NCI-H774 (cell line): Measurements from ENCODE around the gene ANO6.

Experiments
- DNase-seq: peaks from one replicate; lab custom pipeline; 2025; lab: John Stamatoyannopoulos, UW

The ANO6 gene

DNA sequence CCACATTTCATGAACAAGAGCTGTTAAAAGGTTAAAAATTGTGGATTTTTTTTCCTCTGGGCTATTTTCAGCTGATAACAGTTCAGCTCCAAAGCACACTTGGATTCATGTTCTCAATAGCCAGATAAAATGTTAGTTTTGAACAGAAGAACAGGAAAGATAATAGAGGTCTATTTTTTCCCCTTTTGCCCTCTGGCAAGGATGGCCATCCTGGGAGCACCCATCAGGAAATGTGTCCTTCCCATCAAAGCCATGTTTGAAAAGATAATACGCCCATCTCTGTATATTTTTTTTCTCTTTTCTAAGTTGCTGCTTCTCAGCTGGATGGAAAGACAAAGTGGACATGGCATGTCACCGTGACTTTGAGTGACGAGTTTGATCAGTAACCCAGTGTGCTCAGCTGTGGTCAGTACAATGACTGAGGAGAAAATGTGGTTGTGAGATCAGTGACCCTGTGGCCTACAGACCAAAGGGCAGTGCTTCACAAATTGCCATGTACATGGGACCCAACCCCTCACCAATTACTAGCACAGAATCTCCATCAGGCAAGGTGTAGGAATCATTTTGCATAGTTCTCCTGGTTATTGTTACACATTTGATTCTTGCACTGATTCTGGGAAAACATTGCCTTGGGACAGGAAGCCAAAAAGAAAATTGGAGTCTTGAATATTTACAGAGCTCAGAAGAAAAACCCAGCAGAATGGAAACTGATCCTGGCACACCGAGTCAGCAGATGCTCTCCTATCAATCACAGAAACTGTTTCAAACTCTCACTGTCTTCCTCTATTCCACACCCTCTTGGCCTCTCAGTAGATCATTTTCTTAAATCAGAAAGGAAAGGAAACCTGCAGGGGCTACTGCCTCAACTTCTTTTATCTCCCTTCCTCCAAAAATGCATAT lies 64.3 kb downstream of the ANO6 start:
- DNase-seq, result no peak

GRCh38 chr12:45281994-45282393 lies 66.1 kb downstream of the ANO6 start:
- no peak for DNase-seq

DNA sequence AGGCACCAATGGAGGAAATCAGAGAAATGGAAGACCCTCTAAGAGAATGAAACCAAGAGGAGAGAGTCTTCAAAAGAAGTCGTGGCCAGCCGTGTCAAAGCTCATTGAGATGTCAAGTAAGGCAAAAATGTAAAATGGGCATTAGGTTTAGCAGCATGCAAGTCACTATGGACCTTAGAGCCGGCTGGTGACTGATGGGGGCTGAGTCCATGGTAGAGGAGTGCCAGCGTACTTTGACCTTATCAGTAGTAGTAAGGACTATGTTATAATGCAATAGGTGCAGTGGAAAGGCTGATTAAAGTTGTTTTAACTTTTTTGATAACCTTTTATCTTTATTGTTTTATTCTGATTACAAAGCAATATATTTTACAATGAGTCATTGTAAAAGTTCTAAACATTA lies 66.5 kb downstream of the ANO6 start:
- no peak for DNase-seq

DNA sequence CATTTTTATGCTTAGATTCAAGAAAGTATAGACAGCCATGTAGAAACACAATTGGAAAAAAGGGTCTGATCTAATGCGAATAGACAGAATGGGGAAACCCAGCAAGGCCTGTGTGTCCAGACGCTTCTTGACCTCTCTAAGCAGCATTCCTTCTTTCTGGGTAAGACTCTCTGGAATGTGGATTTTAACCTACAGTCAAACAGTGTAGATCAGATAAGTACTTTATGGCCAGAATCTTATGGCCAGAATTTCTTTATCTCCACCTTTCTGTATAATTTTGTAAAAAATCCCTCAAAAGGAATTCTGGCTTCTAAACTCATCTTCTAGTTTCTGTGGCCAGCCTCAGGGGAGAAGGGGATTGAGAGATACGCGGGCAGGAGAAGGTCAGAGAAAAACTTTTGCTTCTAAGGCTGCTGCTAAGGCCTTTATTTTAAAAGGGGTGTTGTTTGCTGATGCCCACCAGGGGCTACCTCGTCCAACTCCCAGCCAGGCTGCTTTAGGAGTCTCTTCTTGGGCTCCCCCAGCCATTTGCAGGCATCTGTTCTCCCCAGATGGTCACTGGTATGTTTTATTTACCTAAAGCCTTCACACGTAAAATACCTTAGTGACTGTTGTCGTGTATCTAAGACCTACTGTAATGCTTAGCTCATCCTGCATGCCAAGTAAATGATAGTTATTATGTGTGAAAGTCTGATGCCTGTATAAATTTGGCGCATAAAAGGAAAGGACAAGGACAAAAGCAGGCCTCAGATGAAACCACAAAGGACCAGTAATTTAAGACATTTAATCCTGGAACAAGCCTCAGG lies 68.4 kb downstream of the ANO6 start:
- DNase-seq, result no peak

DNA sequence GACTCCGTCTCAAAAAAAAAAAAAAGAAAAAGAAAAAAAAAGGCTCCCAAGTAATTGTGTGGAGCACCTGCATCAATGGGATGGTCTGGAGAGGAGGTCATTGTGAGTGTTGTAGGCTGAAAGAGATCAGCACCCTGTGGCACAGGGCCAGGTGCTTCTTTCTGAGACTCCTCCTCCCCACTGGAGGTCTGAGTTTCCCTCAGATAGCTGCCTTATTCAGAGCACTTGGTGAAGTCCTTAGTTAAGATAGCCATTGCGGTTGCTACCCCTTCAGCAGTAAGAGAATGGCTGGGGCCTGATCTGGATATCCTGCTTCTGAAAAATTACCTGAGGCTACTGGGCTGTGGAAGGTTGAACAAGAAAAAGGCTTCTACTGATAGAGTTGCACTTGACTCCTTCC lies 69.8 kb downstream of the ANO6 start:
- DNase-seq, result no peak

- DNase-seq, result no peak
Measured at GRCh38 chr12:45286621-45287020, 70.7 kb downstream of the ANO6 start.

- DNase-seq, result no peak
Measured at GRCh38 chr12:45289245-45290215, 73.6 kb downstream of the ANO6 start.

DNA sequence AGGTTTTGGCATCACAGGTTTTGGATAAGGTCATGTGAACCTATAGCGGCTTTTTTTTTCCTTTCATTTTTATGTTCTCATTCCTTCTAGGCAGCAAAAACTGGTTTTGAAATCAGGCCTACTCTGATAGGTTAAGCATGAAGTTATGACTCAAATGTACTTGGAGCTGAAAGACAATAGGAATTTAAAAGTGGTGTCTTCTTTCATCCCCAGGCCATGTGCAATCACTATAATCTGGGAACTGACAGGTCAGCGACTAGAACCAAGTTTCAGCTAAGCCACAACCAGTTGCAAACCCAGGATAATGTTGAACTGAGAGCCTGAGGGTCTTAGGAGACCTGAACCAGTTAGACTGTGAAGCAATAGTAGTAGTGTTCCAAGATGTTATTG lies 74.3 kb downstream of the ANO6 start:
- DNase-seq, result no peak

DNA sequence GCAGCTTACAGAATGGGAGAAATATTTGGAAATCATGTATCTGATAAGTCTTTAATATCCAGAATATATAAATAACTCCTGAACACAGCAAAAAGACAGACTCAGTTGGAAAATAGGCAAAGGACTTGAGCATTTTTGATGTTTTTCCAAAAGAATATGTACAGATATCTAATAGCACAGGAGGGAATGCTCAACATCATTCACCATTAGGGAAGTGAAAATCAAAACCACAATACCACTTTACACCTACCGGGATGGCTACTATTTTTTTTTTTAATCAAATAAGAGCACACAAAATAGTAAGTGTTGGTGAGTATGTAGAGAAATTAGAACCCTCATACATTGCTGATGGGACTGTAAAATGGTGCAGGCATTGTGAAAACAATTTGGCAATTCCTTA lies 75.6 kb downstream of the ANO6 start:
- no peak for DNase-seq

DNA sequence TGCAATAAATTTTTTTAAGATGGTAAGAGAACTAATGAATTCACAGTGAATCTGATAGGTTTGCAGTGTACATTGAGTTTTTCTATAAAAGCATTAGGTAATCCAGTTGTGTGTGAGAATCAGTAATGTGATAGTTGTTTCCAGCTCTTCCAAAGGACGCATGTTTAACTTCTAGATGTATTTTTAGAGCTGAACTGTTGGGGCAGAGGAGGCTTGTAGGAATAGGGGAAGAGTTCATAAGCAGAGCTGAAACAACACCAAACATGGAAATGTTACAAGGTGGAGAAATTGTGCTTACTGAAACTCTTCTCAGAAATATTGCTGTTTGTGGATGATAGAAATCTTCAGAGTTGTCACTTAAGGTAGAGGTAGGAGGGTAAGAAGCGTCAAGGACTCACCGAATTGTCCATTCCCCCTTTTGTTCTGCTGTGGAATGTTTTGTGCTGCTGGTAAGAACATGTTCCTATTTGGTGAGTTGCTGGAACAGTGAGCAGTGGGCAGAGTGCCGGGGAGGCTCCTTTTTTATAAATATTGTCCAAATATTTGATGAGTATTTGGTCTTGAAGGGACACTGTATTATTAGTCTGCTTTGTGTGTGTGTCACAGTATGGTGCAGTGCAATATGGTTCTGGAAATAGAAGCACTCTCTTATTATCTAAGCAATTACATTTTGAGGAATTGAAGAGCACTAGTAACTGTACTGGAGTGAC lies 76.7 kb downstream of the ANO6 start:
- DNase-seq, result no peak

- no peak for DNase-seq
Measured at GRCh38 chr12:45294906-45295305, 79.0 kb downstream of the ANO6 start.

DNA sequence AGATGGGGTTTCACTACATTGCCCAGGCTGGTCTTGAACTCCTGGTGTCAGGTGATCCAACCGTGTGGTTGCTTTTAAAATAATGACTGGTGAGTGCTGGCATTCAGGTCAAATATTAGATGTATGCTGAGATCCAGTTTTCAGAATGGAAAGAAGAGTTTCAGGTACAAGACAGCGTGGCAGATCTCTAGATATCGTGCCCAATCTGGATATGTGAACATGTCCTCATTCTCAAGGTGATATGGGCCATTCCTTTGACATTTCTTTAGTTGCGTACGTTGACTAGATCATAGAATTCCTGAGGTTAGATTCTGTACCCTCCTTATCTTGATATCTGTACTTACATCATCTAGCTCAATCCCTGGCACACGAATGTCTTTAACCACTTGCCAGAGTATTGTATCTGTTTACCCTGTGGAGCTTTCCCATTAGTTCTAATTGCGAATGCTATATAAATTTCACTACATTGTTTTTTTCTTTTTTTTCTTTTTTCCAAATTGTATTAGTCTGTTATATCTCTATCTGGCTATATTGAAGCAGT lies 80.2 kb downstream of the ANO6 start:
- DNase-seq, result no peak

GRCh38 chr12:45298047-45298446 lies 82.2 kb downstream of the ANO6 start:
- no peak for DNase-seq

GRCh38 chr12:45298721-45299692 lies 83.1 kb downstream of the ANO6 start:
- peak; percentile 10 for DNase-seq

DNA sequence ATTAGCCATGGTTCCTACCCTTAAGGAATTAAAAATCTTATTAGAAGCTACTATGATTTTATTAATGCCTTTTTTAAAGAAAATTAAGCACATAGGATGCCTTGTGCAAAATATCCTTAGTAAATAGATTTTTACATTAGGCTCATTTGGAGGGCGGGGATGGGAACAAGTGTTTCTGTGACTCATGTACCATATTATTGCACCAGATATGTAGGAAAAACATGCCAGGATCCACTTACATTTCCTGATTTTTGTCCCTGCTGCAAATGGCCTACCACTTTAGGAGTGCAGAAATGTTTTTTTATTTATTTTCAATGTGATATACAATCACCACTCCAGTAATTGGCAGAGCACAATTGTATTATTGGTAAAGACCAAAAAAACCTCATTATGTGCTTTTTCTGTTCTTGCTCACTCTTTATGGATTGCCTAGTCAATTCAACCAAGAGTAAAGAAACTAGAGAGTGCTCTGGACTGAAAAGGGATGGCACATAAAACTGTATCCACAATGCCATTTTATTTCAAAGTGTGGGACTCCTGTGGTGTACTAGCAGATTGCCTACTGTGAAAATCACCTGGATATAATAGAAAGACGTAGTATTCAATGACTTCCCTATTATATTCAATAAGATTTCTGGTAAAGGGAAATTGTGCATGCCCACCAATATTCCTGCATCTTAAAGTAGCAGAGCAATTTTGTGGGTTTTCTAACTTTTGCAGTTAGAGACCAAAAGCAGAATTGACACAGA lies 86.9 kb downstream of the ANO6 start:
- DNase-seq, result no peak

DNA sequence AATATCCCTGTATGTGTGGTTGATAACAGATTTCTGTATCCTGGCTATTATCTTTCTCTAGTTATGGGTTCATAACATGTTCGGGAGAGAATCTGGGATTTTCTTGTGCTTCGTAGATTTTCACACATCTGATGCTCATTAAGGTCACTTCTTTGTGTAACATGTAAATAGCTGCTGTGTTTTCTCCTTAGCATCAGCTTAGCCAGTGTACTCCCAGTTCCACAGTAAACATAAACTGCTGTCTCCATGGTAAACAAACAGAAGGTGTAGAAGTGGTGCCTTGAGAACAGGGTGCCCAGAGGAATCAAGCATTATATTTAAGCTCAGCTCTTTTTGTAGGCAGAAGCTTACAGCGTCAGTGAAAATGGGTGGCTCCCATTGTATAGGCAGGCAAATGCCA lies 88.0 kb downstream of the ANO6 start:
- DNase-seq, result peak; percentile 13

- DNase-seq, result no peak
Measured at GRCh38 chr12:45304514-45305178, 88.8 kb downstream of the ANO6 start.

DNA sequence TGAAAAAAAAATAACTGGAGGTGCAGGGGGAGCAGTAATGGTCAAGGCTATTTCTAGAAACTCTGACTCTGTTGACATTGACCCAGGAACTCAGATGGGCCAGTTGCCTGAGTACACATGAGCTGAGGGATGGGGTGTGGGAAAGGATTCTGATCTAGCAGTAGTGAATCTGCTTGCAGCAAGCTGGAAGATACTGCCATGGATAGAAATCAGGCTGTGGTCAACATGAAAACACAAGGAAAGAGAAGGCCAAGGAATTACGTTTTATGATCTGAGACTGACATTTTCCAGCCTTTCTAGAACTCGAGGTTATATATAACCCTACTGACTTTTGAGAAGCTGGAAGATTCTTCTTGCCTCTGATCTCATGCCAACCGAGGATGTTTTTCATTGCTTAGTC lies 90.0 kb downstream of the ANO6 start:
- no peak for DNase-seq
